DOHH2 (cell line): ENCODE measurements around the gene MBNL3.

ENCODE experiments used
- H3F3A ChIP-seq: fragments of 200-600 bp; sonication (generic), shearing (Covaris generic); 2 replicates; pipeline ENCODE4 v1.6.0; 2016; ENCODE audit warnings: antibody characterized with exemption, mild to moderate bottlenecking; ENCODE audit not compliant: control insufficient read depth, insufficient read depth
- H3K27ac ChIP-seq: fragments of 200-600 bp; sonication (generic); 2 replicates; pipeline ENCODE4 v1.5.1; 2014; ENCODE audit warnings: low read depth, mild to moderate bottlenecking, low read length, moderate library complexity
- H3K27me3 ChIP-seq: fragments of 200-600 bp; sonication (generic); 2 replicates; pipeline ENCODE4 v1.6.1; 2014; ENCODE audit warnings: mild to moderate bottlenecking, low read length, mixed read lengths; ENCODE audit not compliant: control insufficient read depth
- H3K36me3 ChIP-seq: fragments of 200-600 bp; sonication (generic); 2 replicates; pipeline ENCODE4 v1.6.1; 2014; ENCODE audit warnings: mild to moderate bottlenecking, low read length, moderate library complexity, mixed read lengths; ENCODE audit not compliant: control insufficient read depth
- H3K4me1 ChIP-seq: fragments of 200-600 bp; sonication (generic); 2 replicates; pipeline ENCODE4 v1.6.1; 2014; ENCODE audit warnings: mild to moderate bottlenecking, low read length, mixed read lengths; ENCODE audit not compliant: control insufficient read depth
- H3K4me2 ChIP-seq: fragments of 200-600 bp; sonication (generic); 2 replicates; pipeline ENCODE4 v1.6.0; 2014; ENCODE audit warnings: mild to moderate bottlenecking, low read length, moderate library complexity
- H3K4me3 ChIP-seq: fragments of 200-600 bp; sonication (generic); 2 replicates; pipeline ENCODE4 v1.5.1; 2014; ENCODE audit warnings: mild to moderate bottlenecking, low read length, mixed read lengths
- H3K79me2 ChIP-seq: fragments of 200-600 bp; sonication (generic); 2 replicates; pipeline ENCODE4 v1.6.1; 2014; ENCODE audit warnings: mild to moderate bottlenecking, low read length, mixed read lengths; ENCODE audit not compliant: control insufficient read depth
- H3K9me2 ChIP-seq: fragments of 200-600 bp; sonication (generic); replicated peaks from 2 replicates; pipeline ENCODE4 v1.6.1; 2014; ENCODE audit warnings: mild to moderate bottlenecking, low read length, mixed read lengths; ENCODE audit not compliant: control insufficient read depth
- H3K9me3 ChIP-seq: fragments of 200-600 bp; sonication (generic); 2 replicates; pipeline ENCODE4 v1.6.1; 2014; ENCODE audit warnings: antibody characterized with exemption, low read length, mixed read lengths; ENCODE audit not compliant: control insufficient read depth, insufficient read depth
- H4K20me1 ChIP-seq: fragments of 200-600 bp; sonication (generic); 2 replicates; pipeline ENCODE4 v1.6.0; 2014; ENCODE audit warnings: low read depth, mild to moderate bottlenecking, antibody characterized with exemption, low read length, moderate library complexity; ENCODE audit not compliant: control insufficient read depth, insufficient read depth
- CTCF ChIP-seq: fragments of 200-600 bp; sonication (generic); IDR thresholded peaks from one replicate; pipeline ENCODE4 v1.5.1; 2014; ENCODE audit warnings: antibody characterized with exemption, mild to moderate bottlenecking, low read depth, low read length; ENCODE audit not compliant: poor library complexity, severe bottlenecking
- EZH2phosphoT487 ChIP-seq: fragments of 200-600 bp; sonication (generic); IDR thresholded peaks from 2 replicates; pipeline ENCODE4 v1.6.1; 2017; ENCODE audit warnings: borderline replicate concordance, mild to moderate bottlenecking, antibody characterized with exemption, low read length, moderate library complexity, mixed read lengths

Gene MBNL3

GRCh38 chrX:132373610-132374009 lies 115.2 kb downstream of the MBNL3 start:
- H3K27ac ChIP-seq = no peak overlapping the region
- H3F3A ChIP-seq = no peaks in the 10 kb centered on the region
- H4K20me1 ChIP-seq = no peaks in the 10 kb centered on the region
- no peaks in the 10 kb centered on the region for H3K4me1 ChIP-seq
- no peaks in the 10 kb centered on the region for H3K27me3 ChIP-seq
- H3K79me2 ChIP-seq = no peaks in the 10 kb centered on the region
- H3K4me2 ChIP-seq = no peak overlapping the region
- no peak overlapping the region for H3K4me3 ChIP-seq
- no peaks in the 10 kb centered on the region for H3K9me3 ChIP-seq
- TF ChIP-seq CTCF (no peak), EZH2phosphoT487 (no peak)
- H3K36me3 ChIP-seq = no peaks in the 10 kb centered on the region
- no peaks in the 10 kb centered on the region for H3K9me2 ChIP-seq

GRCh38 chrX:132369617-132370326 lies 119.1 kb downstream of the MBNL3 start:
- Histone ChIP-seq H3K4me3 (no peak overlapping the region), H3K4me2 (no peak overlapping the region), H3F3A (no peaks in the 10 kb centered on the region), H3K36me3 (no peaks in the 10 kb centered on the region), H3K27me3 (no peaks in the 10 kb centered on the region), H3K9me2 (no peaks in the 10 kb centered on the region), H3K9me3 (no peaks in the 10 kb centered on the region), H3K27ac (no peak overlapping the region), H3K79me2 (no peaks in the 10 kb centered on the region), H3K4me1 (no peaks in the 10 kb centered on the region), H4K20me1 (no peaks in the 10 kb centered on the region)
- no peak for TF ChIP-seq EZH2phosphoT487
- no peak for TF ChIP-seq CTCF

- H3K4me2 ChIP-seq = no peak overlapping the region
- H3K36me3 ChIP-seq = no peaks in the 10 kb centered on the region
- H3K79me2 ChIP-seq = no peaks in the 10 kb centered on the region
- H3K4me3 ChIP-seq = no peak overlapping the region
- H3K9me3 ChIP-seq = no peaks in the 10 kb centered on the region
- H3K4me1 ChIP-seq = no peaks in the 10 kb centered on the region
- no peaks in the 10 kb centered on the region for H3K27me3 ChIP-seq
- H3K9me2 ChIP-seq = no peaks in the 10 kb centered on the region
- no peak for TF ChIP-seq CTCF
- no peak for TF ChIP-seq EZH2phosphoT487
- no peaks in the 10 kb centered on the region for H4K20me1 ChIP-seq
- H3F3A ChIP-seq = no peaks in the 10 kb centered on the region
- H3K27ac ChIP-seq = no peak overlapping the region
These were observed 120.9 kb downstream of the MBNL3 start for GRCh38 chrX:132367984-132368383.
